BLaER1 (cell line): Measurements from ENCODE around the gene CDT1.

Experiments
- H3K27ac ChIP-seq: shearing (Covaris generic); formaldehyde crosslinking; 2 replicates; pipeline ENCODE4 v1.8.1; 2022
- H3K27me3 ChIP-seq: shearing (Covaris generic); formaldehyde crosslinking; 2 replicates; pipeline ENCODE4 v1.8.1; 2022
- H3K36me3 ChIP-seq: shearing (Covaris generic); formaldehyde crosslinking; 2 replicates; pipeline ENCODE4 v1.8.1; 2022
- H3K4me1 ChIP-seq: shearing (Covaris generic); formaldehyde crosslinking; 2 replicates; pipeline ENCODE4 v1.8.1; 2022
- H3K4me2 ChIP-seq: shearing (Covaris generic); formaldehyde crosslinking; 2 replicates; pipeline ENCODE4 v1.8.1; 2022
- H3K4me3 ChIP-seq: shearing (Covaris generic); formaldehyde crosslinking; 2 replicates; pipeline ENCODE4 v1.8.1; 2022
- H3K9ac ChIP-seq: shearing (Covaris generic); formaldehyde crosslinking; 2 replicates; pipeline ENCODE4 v1.8.1; 2022
- H3K9me3 ChIP-seq: shearing (Covaris generic); formaldehyde crosslinking; 2 replicates; pipeline ENCODE4 v1.8.1; 2022
- H4K20me1 ChIP-seq: shearing (Covaris generic); formaldehyde crosslinking; 2 replicates; pipeline ENCODE4 v1.8.1; 2022
- Cebpa-rat ChIP-seq: shearing (Covaris generic); IDR thresholded peaks from 2 replicates; pipeline ENCODE4 v1.8.1; 2022

Gene CDT1

GRCh38 chr16:88824256-88825077 is 20.9 kb downstream of the CDT1 start:
- no peak for TF ChIP-seq Cebpa-rat
- H3K9ac ChIP-seq: no peak overlapping the region
- H3K36me3 ChIP-seq: peaks cover 87% of the 10 kb centered on the region
- no peaks in the 10 kb centered on the region for H3K27me3 ChIP-seq
- no peak overlapping the region for H3K4me2 ChIP-seq
- no peak overlapping the region for H3K4me3 ChIP-seq
- no peak overlapping the region for H3K27ac ChIP-seq
- H3K9me3 ChIP-seq: no peaks in the 10 kb centered on the region
- peaks cover 19% of the 10 kb centered on the region for H3K4me1 ChIP-seq
- H4K20me1 ChIP-seq: peaks cover 8% of the 10 kb centered on the region

GRCh38 chr16:88825146-88825545 is 21.6 kb downstream of the CDT1 start:
- Histone ChIP-seq H3K4me3 (no peak overlapping the region), H3K27ac (no peak overlapping the region), H3K27me3 (no peaks in the 10 kb centered on the region), H3K4me1 (peaks cover 19% of the 10 kb centered on the region), H3K36me3 (peaks cover 88% of the 10 kb centered on the region), H3K9me3 (no peaks in the 10 kb centered on the region), H3K9ac (no peak overlapping the region), H3K4me2 (no peak overlapping the region), H4K20me1 (peaks cover 8% of the 10 kb centered on the region)
- no peak for TF ChIP-seq Cebpa-rat

DNA sequence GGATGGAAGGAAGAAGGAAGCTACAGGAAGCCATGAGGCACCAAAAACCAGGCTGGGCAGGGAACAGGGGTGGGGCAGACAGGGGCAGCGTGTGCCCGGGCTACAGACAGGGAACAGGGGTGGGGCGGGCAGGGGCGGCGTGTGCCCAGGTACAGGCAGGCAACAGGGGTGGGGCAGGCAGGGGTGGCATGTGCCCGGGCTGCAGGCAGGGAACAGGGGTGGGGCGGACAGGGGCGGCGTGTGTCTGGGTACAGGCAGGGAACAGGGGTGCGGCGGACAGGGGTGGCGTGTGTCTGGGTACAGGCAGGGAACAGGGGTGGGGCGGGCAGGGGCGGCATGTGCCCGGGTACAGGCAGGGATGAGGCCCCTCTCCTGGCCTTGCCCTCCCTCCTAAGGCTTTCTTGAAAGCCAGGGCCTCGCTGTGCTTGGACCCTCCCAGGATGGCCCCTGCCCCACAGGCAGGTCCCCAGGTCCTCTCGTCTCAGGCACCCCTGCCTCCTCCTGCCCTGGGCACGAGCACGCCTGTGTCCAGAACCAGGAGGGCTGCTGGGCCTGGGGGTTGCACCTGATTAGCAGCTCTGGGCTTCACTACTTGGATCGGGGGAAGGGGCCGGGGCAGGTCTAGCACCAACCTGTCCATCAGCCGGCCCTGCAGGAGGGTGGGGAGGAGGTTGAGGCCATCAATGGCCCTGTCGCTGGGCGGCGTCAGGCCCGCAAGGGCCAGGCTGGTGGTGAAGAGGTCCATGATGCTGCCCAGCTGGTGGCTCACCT is 22.7 kb downstream of the CDT1 start:
- no peak overlapping the region for H3K4me2 ChIP-seq
- H3K36me3 ChIP-seq: peaks cover 85% of the 10 kb centered on the region
- H3K27ac ChIP-seq: no peak overlapping the region
- no peak for TF ChIP-seq Cebpa-rat
- peaks cover 8% of the 10 kb centered on the region for H3K4me1 ChIP-seq
- peaks cover 6% of the 10 kb centered on the region for H4K20me1 ChIP-seq
- H3K9me3 ChIP-seq: no peaks in the 10 kb centered on the region
- H3K9ac ChIP-seq: no peak overlapping the region
- no peaks in the 10 kb centered on the region for H3K27me3 ChIP-seq
- no peak overlapping the region for H3K4me3 ChIP-seq

DNA sequence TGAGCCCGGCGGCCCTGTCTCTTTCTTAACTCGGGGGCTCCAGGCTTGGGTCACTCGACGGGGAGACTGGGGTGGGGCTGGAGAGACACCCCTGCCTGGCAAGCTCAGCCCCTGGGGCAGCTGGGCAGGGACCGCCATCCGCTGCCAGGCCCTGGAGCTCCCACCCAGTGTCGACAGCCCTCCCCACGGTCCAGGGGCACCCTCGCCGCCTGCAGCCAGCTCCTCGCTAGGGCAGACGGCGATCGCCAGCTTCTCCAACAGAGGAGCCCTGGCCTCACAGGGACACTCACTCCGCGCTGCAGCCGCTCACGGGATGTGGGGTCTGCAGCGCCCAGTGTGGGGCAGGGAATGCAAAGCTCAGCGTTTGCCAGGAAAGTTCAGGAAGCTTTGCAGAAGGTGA is 24.1 kb downstream of the CDT1 start:
- Histone ChIP-seq H3K4me2 (no peak overlapping the region), H3K9ac (no peak overlapping the region), H4K20me1 (no peaks in the 10 kb centered on the region; the same call in 1 of the 2 replicates), H3K36me3 (peaks cover 70% of the 10 kb centered on the region), H3K27me3 (no peaks in the 10 kb centered on the region), H3K4me1 (peaks cover 7% of the 10 kb centered on the region), H3K9me3 (no peaks in the 10 kb centered on the region), H3K27ac (no peak overlapping the region), H3K4me3 (no peak overlapping the region)
- no peak for TF ChIP-seq Cebpa-rat

DNA sequence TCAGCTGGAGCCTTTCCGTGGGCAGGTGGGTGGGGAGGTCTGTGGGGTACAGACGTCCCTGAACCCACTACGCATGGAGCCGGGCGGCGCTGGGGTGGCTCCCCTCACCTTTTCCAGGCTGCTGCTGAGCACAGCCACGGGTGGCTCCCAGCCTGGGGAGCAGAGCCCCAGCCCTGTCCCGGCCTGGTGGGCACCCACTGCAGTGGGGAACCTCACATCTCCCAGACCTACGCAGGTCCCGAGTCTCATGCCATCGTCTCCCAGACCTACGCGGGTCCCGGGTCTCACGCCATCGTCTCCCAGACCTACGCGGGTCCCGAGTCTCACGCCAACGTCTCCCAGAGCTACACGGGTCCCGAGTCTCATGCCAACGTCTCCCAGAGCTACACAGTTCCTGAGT is 25.1 kb downstream of the CDT1 start:
- H3K4me2 ChIP-seq: no peak overlapping the region
- no peak for TF ChIP-seq Cebpa-rat
- no peak overlapping the region for H3K27ac ChIP-seq
- no peaks in the 10 kb centered on the region for H3K27me3 ChIP-seq
- peaks cover 60% of the 10 kb centered on the region for H3K36me3 ChIP-seq
- H4K20me1 ChIP-seq: no peaks in the 10 kb centered on the region; the same call in 1 of the 2 replicates
- H3K4me3 ChIP-seq: no peak overlapping the region
- peaks cover 17% of the 10 kb centered on the region for H3K4me1 ChIP-seq
- no peak overlapping the region for H3K9ac ChIP-seq
- H3K9me3 ChIP-seq: no peaks in the 10 kb centered on the region

GRCh38 chr16:88830258-88830657 is 26.7 kb downstream of the CDT1 start:
- Histone ChIP-seq H4K20me1 (peaks cover 8% of the 10 kb centered on the region), H3K4me3 (no peak overlapping the region), H3K4me1 (peaks cover 24% of the 10 kb centered on the region), H3K36me3 (peaks cover 56% of the 10 kb centered on the region), H3K9ac (no peak overlapping the region), H3K4me2 (no peak overlapping the region), H3K27ac (no peak overlapping the region), H3K9me3 (no peaks in the 10 kb centered on the region), H3K27me3 (peaks cover 6% of the 10 kb centered on the region)
- no peak for TF ChIP-seq Cebpa-rat

DNA sequence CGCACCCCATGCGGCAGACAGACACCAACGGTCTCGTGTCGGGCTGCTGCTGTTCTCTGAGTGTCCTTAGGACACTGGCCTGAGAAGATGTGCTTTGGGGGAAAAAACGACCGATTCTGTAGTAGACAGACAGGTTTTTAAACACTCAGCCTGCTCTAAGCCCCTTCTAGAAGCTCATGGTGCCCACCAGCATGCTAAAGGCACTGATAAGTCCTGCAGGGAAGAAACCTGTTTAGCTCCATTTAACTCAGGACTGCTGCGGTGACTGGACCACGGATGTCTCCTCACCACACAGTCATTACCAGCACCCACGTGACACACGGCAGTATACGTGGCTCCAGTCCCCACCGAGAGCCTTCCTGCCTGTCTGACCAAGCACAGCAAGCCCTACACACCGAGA is 27.2 kb downstream of the CDT1 start:
- H3K27ac ChIP-seq: no peak overlapping the region
- peaks cover 30% of the 10 kb centered on the region for H3K4me1 ChIP-seq
- H3K4me2 ChIP-seq: no peak overlapping the region
- H3K9ac ChIP-seq: no peak overlapping the region
- H3K27me3 ChIP-seq: peaks cover 11% of the 10 kb centered on the region
- no peaks in the 10 kb centered on the region for H3K9me3 ChIP-seq
- peaks cover 56% of the 10 kb centered on the region for H3K36me3 ChIP-seq
- H4K20me1 ChIP-seq: peaks cover 14% of the 10 kb centered on the region
- H3K4me3 ChIP-seq: no peak overlapping the region
- TF ChIP-seq Cebpa-rat: no peak

DNA sequence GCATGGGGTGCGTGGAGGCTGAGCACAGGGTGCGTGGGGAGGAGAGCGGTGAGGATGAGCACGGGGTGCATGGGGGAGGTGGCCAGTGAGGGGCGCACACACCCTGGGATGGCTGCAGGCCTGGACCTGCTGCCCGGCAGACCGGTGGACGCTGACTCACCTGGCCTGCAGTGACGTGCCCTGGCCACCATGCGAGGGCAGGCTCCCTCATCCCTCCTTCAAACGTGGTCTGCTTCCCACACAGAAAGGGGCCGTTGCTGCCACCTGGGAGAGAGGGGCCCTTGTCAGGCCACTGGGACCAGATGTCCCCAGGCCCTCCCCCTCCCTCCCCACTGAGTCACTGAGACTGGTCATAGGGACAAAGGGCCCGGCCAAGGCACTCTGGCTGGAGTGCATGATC is 28.2 kb downstream of the CDT1 start:
- H3K4me3 ChIP-seq: no peak overlapping the region
- no peak overlapping the region for H3K27ac ChIP-seq
- peaks cover 37% of the 10 kb centered on the region for H3K4me1 ChIP-seq
- no peak overlapping the region for H3K9ac ChIP-seq
- peaks cover 24% of the 10 kb centered on the region for H4K20me1 ChIP-seq
- H3K27me3 ChIP-seq: peaks cover 16% of the 10 kb centered on the region
- TF ChIP-seq Cebpa-rat: no peak
- H3K4me2 ChIP-seq: no peak overlapping the region
- H3K9me3 ChIP-seq: no peaks in the 10 kb centered on the region
- H3K36me3 ChIP-seq: peaks cover 49% of the 10 kb centered on the region

DNA sequence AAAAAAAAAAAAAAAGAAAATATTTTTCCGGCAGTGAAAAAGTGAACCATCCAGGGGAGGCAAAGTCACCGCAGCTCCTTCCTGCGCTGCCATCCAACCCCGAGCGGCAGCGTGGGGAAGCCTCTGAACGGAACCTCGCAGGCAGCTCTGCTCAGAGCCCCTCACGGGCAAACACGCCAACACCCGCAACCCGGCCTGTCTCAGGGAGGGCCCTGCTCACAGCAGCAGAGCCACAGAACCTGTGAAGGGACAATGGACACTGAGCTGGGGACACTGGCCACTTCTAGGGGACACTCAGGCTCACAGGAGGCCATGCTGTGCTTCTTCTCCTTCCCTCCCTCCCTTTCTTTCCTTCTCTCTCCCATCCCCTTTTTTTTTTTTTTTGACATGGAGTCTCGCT is 29.5 kb downstream of the CDT1 start:
- no peak overlapping the region for H3K27ac ChIP-seq
- peaks cover 37% of the 10 kb centered on the region for H3K36me3 ChIP-seq
- H3K27me3 ChIP-seq: peaks cover 16% of the 10 kb centered on the region
- no peak overlapping the region for H3K9ac ChIP-seq
- H3K4me1 ChIP-seq: peaks cover 49% of the 10 kb centered on the region
- no peaks in the 10 kb centered on the region for H3K9me3 ChIP-seq
- peaks cover 37% of the 10 kb centered on the region for H4K20me1 ChIP-seq
- TF ChIP-seq Cebpa-rat: no peak
- H3K4me2 ChIP-seq: peak overlapping the region; percentile 57
- H3K4me3 ChIP-seq: no peak overlapping the region

DNA sequence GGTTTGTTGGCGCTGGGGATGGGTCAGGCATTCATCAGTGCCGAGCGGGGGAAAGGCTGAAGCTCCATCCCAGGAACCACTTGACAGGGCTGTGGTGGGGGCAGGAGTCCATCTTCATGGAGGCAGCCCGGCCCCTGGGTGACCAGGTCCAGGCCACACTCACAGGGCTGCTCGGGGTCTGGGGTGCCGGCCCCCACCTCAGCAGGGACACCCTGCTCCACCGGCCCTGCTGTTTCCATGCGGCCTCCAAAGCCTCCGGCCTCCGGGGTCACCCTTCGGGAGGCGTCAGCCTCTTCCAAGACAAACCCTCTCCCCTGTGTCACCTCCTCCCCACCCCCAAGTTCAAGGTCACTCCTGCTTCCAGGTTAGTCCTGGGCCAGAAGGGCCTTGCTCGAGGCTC is 31.1 kb downstream of the CDT1 start:
- no peak for TF ChIP-seq Cebpa-rat
- Histone ChIP-seq H3K9ac (no peak overlapping the region), H3K9me3 (no peaks in the 10 kb centered on the region), H3K27me3 (peaks cover 16% of the 10 kb centered on the region), H3K4me2 (no peak overlapping the region), H3K4me1 (peaks cover 65% of the 10 kb centered on the region), H3K27ac (no peak overlapping the region), H3K36me3 (peaks cover 35% of the 10 kb centered on the region), H4K20me1 (peaks cover 52% of the 10 kb centered on the region), H3K4me3 (no peak overlapping the region)
